Omental fat pad (tissue), 4 donors: Measurements from ENCODE around the gene DCC. TPM values are rescaled to one million over a fixed set of nuclear protein-coding genes. Genes with fewer than 3 reads are reported as not detected.

Experiments used
- ATAC-seq: fragments of 150-250 bp; one replicate; pipeline ENCODE4 v1.9.1; 2016; ENCODE audit warnings: mild to moderate bottlenecking, moderate library complexity; ENCODE audit not compliant: low FRiP score
- DNase-seq: peaks from one replicate; pipeline ENCODE4 v3.0.0-alpha.2; 2019; ENCODE audit warnings: low spot score
- CTCF ChIP-seq, 3 donors: fragments of 450-650 bp; IDR thresholded peaks; one replicate each; pipeline ENCODE4 v1.5.1; 2016 to 2017; ENCODE audit warnings: antibody characterized with exemption in 3 of 3, mild to moderate bottlenecking in 3 of 3, moderate library complexity in 2 of 3
- total RNA-seq, 4 donors: library from RNA; depleted of rRNA; stranded (reverse); fragments of >200 nt; gene quantifications; one replicate each; pipeline ENCODE4 v1.1.0, GENCODE V29; 2016

The DCC gene
- total RNA-seq, 4 donors from 2014 or later, result 0.12 to 0.63 TPM; not detected in 2

GRCh38 chr18:52948868-52949444 is 609.0 kb downstream of the DCC start:
- DNase-seq (no peak), ATAC-seq (no peak)
- TF ChIP-seq CTCF (IDR thresholded peaks at IDR 0.05), result no peak

DNA sequence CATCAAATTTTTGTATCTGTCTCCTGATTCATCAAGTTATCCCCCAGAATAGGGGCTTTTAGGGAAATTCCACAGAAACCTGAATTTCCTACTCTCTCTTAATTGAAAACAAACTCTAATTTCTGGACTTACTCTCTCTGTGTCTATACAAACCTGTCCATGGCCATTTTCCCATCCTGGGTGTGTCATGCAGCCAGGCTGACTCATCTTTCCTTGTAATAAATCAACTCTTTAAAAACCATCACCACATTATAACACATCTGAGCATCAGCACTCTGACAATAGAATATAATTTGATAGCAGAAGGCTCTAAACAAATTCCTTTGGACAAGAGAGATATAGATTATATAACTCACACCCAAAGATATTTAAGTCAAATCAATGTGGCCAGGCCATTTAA is 610.2 kb downstream of the DCC start:
- DNase-seq (no peak), ATAC-seq (no peak)
- no peak for TF ChIP-seq CTCF (IDR thresholded peaks at IDR 0.05)

- TF ChIP-seq CTCF (IDR thresholded peaks at IDR 0.05), result no peak
- no peak for ATAC-seq
- no peak for DNase-seq
These were observed 613.4 kb downstream of the DCC start for GRCh38 chr18:52953387-52953786.

DNA sequence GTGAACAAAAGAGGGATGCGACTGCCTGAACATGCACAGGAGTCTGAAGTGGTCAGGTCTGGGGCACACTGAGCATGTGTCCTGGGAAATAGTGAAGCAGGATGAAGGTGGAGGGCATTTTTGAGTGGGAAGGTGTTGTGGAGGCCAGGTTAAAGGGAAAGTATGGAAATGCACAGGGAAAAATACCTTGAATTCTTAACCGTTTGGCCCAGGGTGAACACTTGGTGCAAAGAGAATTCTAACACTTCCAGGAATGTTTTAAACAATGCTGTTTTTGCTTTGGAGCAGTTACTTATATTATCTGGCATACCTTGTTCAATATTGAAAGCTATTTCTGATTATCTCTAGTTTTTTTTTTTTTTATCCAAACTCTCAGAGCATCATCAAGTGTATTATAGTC is 623.5 kb downstream of the DCC start:
- TF ChIP-seq CTCF (IDR thresholded peaks at IDR 0.05), result no peak
- DNase-seq (no peak), ATAC-seq (no peak)

- DNase-seq, result no peak
- no peak for ATAC-seq
- no peak for TF ChIP-seq CTCF (IDR thresholded peaks at IDR 0.05)
These were observed 630.7 kb downstream of the DCC start for GRCh38 chr18:52970686-52971085.

GRCh38 chr18:52971097-52971496 is 631.1 kb downstream of the DCC start:
- no peak for TF ChIP-seq CTCF (IDR thresholded peaks at IDR 0.05)
- no peak for ATAC-seq
- no peak for DNase-seq

- no peak for TF ChIP-seq CTCF (IDR thresholded peaks at IDR 0.05)
- ATAC-seq (no peak), DNase-seq (no peak)
These were observed 639.9 kb downstream of the DCC start for GRCh38 chr18:52979892-52980291.
